Measurements from ENCODE around the gene SPATA3.

Gene SPATA3

DNA sequence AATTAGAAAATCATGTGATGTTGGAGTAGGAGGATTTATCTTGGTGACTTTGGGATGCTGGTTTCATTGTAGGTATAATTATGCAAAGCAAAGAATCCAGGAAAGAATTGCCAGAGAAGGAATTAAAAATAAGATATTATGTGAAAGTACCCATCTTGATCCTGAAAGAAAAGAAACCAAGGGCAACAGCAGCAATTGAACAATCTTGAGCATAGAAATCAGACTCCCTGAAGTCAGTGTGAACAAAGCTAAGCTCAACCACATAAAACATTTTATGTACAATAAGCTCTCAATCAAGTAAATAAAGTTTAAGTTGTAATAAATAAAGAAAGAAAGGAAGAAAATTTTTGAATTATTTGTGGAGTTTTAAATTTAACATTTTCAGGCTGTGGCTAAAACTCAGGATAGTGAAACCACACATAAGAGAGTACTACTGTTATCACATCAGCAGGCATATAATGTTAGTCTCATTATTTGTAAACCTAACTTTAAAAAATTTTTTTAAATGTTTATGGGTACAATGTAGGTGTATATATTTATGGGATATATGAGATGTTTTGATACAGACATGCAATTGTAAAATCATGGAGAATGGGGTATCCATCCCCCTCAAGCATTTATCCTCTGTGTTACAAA lies 38.0 kb upstream of the SPATA3 start:
- peak overlapping the region; percentile 77 for H3K4me2 ChIP-seq (ENCODE audit: low read length)
- H3K79me2 ChIP-seq (ENCODE audit: control insufficient read depth, low read length): no peaks in the 10 kb centered on the region
- TF ChIP-seq, protein P1, sequence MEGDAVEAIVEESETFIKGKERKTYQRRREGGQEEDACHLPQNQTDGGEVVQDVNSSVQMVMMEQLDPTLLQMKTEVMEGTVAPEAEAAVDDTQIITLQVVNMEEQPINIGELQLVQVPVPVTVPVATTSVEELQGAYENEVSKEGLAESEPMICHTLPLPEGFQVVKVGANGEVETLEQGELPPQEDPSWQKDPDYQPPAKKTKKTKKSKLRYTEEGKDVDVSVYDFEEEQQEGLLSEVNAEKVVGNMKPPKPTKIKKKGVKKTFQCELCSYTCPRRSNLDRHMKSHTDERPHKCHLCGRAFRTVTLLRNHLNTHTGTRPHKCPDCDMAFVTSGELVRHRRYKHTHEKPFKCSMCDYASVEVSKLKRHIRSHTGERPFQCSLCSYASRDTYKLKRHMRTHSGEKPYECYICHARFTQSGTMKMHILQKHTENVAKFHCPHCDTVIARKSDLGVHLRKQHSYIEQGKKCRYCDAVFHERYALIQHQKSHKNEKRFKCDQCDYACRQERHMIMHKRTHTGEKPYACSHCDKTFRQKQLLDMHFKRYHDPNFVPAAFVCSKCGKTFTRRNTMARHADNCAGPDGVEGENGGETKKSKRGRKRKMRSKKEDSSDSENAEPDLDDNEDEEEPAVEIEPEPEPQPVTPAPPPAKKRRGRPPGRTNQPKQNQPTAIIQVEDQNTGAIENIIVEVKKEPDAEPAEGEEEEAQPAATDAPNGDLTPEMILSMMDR (IDR thresholded peaks at IDR 0.05; ENCODE audit: low read depth, low read length, poor library complexity, severe bottlenecking): no peak
- no peak for TF ChIP-seq EZH2phosphoT487 (IDR thresholded peaks at IDR 0.05; ENCODE audit: borderline replicate concordance, low read length)
- H3K4me1 ChIP-seq (ENCODE audit: control insufficient read depth, low read length): peaks cover 18% of the 10 kb centered on the region
- H3K9me2 ChIP-seq (replicated peaks; ENCODE audit: control insufficient read depth, low read length): no peaks in the 10 kb centered on the region
- no peak overlapping the region for H3K27ac ChIP-seq (ENCODE audit: low read depth, low read length)
- H3K4me3 ChIP-seq (ENCODE audit: low read length): peak overlapping the region; percentile 54
- H4K20me1 ChIP-seq (ENCODE audit: control insufficient read depth, insufficient read depth, low read depth, low read length): no peaks in the 10 kb centered on the region
- H3K36me3 ChIP-seq (ENCODE audit: control insufficient read depth, low read length): no peaks in the 10 kb centered on the region
- H3K9me3 ChIP-seq (ENCODE audit: control insufficient read depth, insufficient read depth, low read length): no peaks in the 10 kb centered on the region
- no peaks in the 10 kb centered on the region for H3F3A ChIP-seq (ENCODE audit: control insufficient read depth, insufficient read depth)
- peaks cover 65% of the 10 kb centered on the region for H3K27me3 ChIP-seq (ENCODE audit: control insufficient read depth, low read length)

DNA sequence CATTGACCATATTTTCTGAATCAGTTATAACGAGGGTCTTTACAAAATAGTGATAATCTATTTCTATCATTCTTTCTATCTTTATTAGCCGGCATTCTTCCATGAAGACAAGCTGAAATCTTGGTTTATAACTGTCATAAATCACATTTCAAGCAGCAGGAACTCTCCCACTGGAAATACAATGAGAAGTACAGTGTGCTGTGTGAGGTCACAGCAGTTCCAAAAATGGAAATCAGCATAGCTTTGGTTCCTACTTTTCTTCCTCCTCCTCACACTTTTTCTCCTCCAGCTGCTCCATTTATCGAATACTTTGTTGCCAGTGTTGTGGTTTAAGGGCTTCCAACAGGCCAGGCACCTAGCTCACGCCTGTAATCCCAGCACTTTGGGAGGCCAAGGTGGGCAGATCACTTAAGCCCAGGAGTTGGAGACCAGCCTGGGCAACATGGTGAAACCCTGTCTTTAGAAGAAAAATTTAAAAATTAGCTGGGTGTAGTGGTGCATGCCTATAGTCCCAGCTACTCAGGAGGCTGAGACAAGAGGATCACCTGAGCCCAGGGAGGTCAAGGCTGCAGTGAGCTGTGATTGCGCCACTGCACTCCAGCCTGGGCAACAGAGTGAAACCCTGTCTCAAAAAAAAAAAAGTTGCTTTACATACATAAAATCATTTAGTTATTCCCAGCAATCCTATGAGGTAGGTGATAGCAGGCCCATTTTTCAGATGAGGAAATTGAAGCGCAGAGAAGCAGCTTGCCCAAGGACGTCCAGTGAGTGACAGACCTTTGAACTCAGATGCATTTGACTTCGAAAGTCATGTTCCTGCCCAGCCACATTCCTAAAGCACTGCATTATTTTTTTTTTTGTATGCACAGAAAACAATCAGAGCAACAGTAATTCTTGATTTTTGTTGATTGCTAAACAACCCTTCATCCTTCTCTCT lies 36.8 kb upstream of the SPATA3 start:
- H3K79me2 ChIP-seq (ENCODE audit: control insufficient read depth, low read length): no peaks in the 10 kb centered on the region
- no peak for TF ChIP-seq EZH2phosphoT487 (IDR thresholded peaks at IDR 0.05; ENCODE audit: borderline replicate concordance, low read length)
- TF ChIP-seq, protein P1 (IDR thresholded peaks at IDR 0.05; ENCODE audit: low read depth, low read length, poor library complexity, severe bottlenecking): no peak
- H3K4me3 ChIP-seq (ENCODE audit: low read length): no peak overlapping the region
- H3K36me3 ChIP-seq (ENCODE audit: control insufficient read depth, low read length): no peaks in the 10 kb centered on the region
- H3K9me2 ChIP-seq (replicated peaks; ENCODE audit: control insufficient read depth, low read length): no peaks in the 10 kb centered on the region
- H3K4me1 ChIP-seq (ENCODE audit: control insufficient read depth, low read length): peaks cover 12% of the 10 kb centered on the region
- H3K27me3 ChIP-seq (ENCODE audit: control insufficient read depth, low read length): peaks cover 53% of the 10 kb centered on the region
- H3K9me3 ChIP-seq (ENCODE audit: control insufficient read depth, insufficient read depth, low read length): no peaks in the 10 kb centered on the region
- no peak overlapping the region for H3K27ac ChIP-seq (ENCODE audit: low read depth, low read length)
- H4K20me1 ChIP-seq (ENCODE audit: control insufficient read depth, insufficient read depth, low read depth, low read length): no peaks in the 10 kb centered on the region
- no peaks in the 10 kb centered on the region for H3F3A ChIP-seq (ENCODE audit: control insufficient read depth, insufficient read depth)
- H3K4me2 ChIP-seq (ENCODE audit: low read length): no peak overlapping the region

DNA sequence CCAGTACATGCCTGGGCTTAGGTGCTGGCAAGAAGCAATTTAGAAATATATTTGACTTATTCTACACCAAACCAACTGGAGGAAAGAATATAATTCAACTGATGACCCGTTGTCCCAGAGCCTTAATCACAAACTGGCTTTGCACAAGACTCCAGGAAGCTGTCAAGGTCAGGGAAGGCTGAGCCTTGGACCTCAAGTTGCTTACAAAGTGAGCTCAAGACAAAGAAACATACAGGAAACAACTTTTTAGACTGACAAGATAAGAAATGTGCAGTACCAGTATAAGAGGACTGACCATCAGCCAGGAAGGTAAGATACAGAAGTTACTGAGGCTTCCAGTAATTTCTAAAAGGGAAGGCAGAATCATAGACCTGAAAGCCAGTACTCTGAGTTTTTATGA lies 35.9 kb upstream of the SPATA3 start:
- Histone ChIP-seq H4K20me1 (ENCODE audit: control insufficient read depth, insufficient read depth, low read depth, low read length) (no peaks in the 10 kb centered on the region), H3K27ac (ENCODE audit: low read depth, low read length) (no peak overlapping the region), H3K4me3 (ENCODE audit: low read length) (no peak overlapping the region), H3K36me3 (ENCODE audit: control insufficient read depth, low read length) (no peaks in the 10 kb centered on the region), H3K27me3 (ENCODE audit: control insufficient read depth, low read length) (peaks cover 47% of the 10 kb centered on the region), H3F3A (ENCODE audit: control insufficient read depth, insufficient read depth) (no peaks in the 10 kb centered on the region), H3K4me2 (ENCODE audit: low read length) (no peak overlapping the region), H3K79me2 (ENCODE audit: control insufficient read depth, low read length) (no peaks in the 10 kb centered on the region), H3K9me3 (ENCODE audit: control insufficient read depth, insufficient read depth, low read length) (no peaks in the 10 kb centered on the region), H3K4me1 (ENCODE audit: control insufficient read depth, low read length) (peaks cover 12% of the 10 kb centered on the region), H3K9me2 (replicated peaks; ENCODE audit: control insufficient read depth, low read length) (no peaks in the 10 kb centered on the region)
- TF ChIP-seq, protein P1 (IDR thresholded peaks at IDR 0.05; ENCODE audit: low read depth, low read length, poor library complexity, severe bottlenecking): no peak
- no peak for TF ChIP-seq EZH2phosphoT487 (IDR thresholded peaks at IDR 0.05; ENCODE audit: borderline replicate concordance, low read length)

All from DOHH2 (cell line).